Mononuclear cell (primary cell): ENCODE results near the gene KLHL35. TPM values are rescaled to one million over a fixed set of nuclear protein-coding genes. Genes with fewer than 3 reads are reported as not detected.

Experiments
- H3K27me3 ChIP-seq: 2 replicates; pipeline ENCODE4 v1.6.0; 2011; ENCODE audit warnings: low read length, control low read depth; ENCODE audit not compliant: insufficient read depth
- H3K4me1 ChIP-seq: 2 replicates; pipeline ENCODE4 v1.5.1; 2011; ENCODE audit warnings: mild to moderate bottlenecking, low read length, control low read depth; ENCODE audit not compliant: insufficient read depth
- H3K4me3 ChIP-seq: 2 replicates; pipeline ENCODE4 v1.5.1; 2011; ENCODE audit warnings: mild to moderate bottlenecking, low read length, moderate library complexity
- H3K9me3 ChIP-seq: 2 replicates; pipeline ENCODE4 v1.5.1; 2011; ENCODE audit warnings: low read depth, mild to moderate bottlenecking, control low read depth, low read length
- total RNA-seq: library from RNA; depleted of rRNA; stranded (reverse); fragments of >200 nt; gene quantifications from one replicate; pipeline ENCODE4 v1.2.3, GENCODE V29; 2012

Gene KLHL35
- total RNA-seq, 1 donor = 0.52 TPM

DNA sequence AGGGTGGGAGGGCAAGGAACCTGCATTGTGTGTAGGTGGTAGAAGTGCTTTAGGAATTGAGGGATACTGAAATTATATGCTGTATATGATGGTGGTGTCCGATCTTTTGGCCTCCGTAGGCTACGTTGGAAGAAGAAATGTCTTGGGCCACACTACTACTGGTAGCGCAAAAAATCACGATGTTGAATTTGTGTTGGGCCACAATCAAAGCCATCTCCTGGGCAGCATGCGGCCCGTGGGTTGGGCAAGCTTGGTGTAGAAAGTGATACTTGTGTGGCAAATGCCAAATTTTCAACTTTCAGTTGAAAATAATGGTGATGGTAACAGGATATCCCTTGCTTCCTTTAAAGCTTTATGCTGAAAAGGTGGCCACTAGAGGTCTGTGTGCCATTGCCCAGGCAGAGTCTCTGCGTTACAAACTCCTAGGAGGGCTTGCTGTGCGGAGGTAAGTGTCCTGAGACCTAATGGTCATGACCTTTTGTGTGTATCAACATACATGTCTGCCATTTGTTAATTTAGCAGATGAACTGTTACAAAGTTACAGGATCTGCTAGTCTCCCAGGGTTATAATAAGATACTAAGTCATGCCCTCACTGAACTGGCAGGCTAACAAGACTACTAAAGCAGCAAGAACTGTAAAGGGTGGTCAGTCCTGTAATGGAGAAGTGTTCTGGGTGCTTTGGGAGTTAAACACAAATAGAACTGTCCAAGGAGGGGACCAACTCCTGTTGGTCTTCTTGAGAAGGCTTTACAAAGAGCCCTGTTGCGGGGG, 30.8 kb downstream of the KLHL35 start:
- no peaks in the 10 kb centered on the region for H3K27me3 ChIP-seq
- H3K4me1 ChIP-seq = peaks cover 33% of the 10 kb centered on the region
- no peak overlapping the region for H3K4me3 ChIP-seq
- no peaks in the 10 kb centered on the region for H3K9me3 ChIP-seq

DNA sequence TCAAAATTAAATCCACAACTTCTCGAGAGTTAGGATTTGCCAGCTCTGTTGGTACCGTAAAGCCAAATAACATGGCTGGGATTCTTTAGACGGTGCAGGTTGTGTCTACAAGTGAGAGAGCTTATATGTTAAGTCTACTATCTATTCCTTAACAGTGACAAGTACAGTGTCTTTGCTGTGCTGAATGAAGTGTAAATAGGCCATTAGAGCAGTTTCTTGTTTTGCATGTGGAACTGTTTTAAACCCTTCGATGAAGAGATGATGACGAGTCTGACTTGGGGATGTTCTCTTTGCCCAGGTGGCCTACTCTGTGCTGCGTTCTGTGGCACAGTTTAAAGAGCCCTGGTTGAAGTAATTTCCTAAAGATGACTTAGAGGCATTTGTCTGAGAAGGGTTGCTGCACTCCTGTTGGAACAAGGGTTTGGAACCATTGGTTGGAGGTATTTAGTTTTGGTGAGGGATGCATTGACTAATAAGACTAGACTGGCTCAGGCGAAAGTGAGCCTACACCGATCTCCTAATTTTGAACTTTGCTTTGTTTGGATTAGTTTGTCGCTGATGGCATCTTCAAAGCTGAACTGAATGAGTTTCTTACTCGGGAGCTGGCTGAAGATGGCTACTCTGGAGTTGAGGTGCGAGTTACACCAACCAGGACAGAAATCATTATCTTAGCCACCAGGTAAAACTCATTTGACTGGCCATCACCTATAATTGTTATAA, 32.7 kb downstream of the KLHL35 start:
- Histone ChIP-seq H3K4me1 (peaks cover 33% of the 10 kb centered on the region), H3K9me3 (no peaks in the 10 kb centered on the region), H3K4me3 (peak overlapping the region; percentile 94), H3K27me3 (no peaks in the 10 kb centered on the region)

DNA sequence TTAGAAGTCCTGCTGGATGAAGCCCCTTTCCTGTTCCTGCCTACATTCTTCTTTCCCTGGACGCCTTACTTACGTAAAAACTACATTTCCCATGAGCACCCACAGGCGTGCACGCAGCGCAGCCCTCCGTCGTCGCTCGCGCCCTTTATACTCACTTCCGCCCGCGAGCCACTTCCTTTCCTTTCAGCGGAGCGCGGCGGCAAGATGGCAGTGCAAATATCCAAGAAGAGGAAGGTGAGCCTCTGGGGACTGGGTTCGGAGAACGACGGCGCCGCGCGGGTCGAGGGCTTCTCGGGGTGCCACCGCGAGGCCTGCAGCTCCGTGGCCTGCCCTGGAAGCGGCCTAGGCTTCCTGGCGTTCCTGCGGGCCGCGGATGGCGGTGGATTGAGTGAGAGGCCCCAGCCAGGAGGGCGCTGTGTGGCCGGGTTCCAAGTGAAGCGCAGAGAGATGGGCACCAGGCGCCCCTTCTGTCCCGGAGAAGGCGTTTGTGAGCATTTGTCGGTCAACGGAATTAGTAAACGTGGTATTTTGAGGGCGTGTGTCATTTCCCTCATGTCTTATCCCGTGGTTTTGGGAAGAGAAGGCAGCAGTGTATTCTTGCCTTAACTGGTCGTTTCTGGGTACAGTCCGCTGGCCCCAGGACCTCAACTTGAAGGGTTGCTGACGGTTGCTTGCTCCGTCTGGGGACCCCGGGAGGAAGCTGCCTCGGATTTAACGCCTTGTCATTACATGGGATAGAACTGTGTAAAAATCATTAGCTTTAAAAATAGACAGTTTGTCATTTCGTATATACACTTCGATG, 33.5 kb downstream of the KLHL35 start, which contains the start of gene RPS3:
Gene RPS3, plus strand, starts transcription at position 175 of the 802 bp plus-strand sequence. Its CDS starts 30 bp downstream, at position 205.
- Histone ChIP-seq H3K4me3 (peak within 1 kb of the TSS; percentile 94), H3K27me3 (no peaks in the 10 kb centered on the region), H3K9me3 (no peaks in the 10 kb centered on the region), H3K4me1 (peaks cover 33% of the 10 kb centered on the region)

DNA sequence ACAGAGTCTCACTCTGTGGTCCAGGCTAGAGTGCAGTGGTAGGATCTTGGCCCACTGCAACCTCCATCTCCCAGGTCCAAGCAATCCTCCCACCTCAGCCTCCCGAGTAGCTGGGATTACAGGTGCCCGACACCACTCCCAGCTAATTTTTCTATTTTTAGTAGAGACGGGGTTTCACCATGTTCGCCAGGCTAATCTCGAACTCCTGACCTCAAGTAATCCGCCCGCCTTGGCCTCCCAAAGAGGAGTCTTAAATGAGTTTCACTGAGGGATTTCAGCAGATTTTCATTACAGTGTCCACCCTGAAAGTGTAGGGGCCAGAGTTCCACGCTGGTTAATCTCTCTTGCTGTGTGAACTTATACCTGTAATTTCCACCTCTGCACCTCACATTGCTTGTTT, 34.1 kb downstream of the KLHL35 start:
- Histone ChIP-seq H3K9me3 (no peaks in the 10 kb centered on the region), H3K4me3 (no peak overlapping the region), H3K4me1 (peaks cover 33% of the 10 kb centered on the region), H3K27me3 (no peaks in the 10 kb centered on the region)

DNA sequence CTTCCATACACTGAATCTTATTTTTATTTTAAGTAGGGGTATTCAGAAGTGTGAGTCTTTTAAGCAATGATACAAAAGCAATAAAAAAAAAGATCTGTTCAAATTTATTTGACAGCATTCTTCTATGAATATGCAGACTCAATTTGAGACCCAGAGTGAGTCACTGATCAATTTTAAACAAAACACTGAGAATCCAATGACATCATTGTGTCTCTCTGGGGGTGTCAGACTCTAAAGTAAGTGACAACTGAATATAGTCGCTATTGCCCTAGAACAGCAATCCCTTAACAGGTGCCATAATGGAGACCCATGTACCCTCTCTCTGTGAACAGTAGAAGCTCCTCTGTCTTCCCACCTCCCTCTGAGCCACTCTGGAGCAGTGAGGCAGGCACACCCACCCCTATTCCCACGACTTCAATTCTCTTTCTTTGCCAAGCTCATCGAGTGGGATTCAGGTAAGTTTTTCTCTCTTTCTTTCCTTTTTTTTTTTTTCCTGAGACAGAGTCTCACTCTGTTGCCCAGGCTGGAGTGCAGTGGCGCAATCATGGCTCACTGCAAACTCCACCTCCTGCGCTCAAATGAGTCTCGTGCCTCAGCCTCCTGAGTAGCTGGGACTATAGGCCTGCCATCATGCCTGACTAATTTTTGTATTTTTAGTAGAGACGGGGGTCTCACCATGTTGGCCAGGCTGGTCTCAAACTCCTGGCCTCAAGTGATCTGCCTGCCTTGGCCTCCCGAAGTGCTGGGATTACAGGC, 38.7 kb downstream of the KLHL35 start:
- no peak overlapping the region for H3K4me3 ChIP-seq
- H3K4me1 ChIP-seq = no peaks in the 10 kb centered on the region
- no peaks in the 10 kb centered on the region for H3K9me3 ChIP-seq
- H3K27me3 ChIP-seq = no peaks in the 10 kb centered on the region

DNA sequence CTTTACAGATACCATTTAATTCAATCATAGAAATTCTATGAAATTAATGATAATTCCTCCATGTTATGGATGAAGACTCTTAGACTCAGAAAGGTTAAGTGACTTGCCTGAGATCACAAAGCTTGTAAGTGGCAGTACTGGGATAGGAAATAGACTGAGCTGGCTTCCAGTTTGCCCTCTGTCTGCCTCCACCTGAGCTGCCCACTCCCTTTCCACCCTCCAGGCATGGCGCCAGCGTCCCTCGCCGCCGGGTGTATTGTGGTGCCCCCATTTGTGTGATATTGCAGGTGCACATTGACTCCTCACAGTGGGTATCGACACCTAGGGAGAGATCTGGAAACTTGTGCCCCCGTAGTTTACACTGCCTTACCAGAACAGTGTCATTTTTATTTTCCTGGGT, 43.1 kb downstream of the KLHL35 start:
- no peaks in the 10 kb centered on the region for H3K9me3 ChIP-seq
- H3K27me3 ChIP-seq = no peaks in the 10 kb centered on the region
- no peak overlapping the region for H3K4me3 ChIP-seq
- peaks cover 6% of the 10 kb centered on the region for H3K4me1 ChIP-seq

DNA sequence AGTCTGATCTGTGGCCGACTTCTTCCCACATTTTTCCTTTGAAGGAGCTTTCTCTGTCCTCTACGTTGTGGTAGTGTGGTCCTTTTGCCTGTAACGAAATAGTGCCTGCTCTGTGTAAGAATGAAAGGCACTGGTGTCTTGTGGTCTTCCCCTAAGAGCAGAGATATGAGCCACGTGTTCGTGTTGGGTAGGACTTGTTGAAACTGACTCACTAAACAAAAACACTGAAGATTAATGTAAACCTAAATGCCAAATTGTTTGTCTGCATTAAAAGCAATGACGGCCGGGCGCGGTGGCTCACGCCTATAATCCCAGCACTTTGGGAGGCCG, 43.8 kb downstream of the KLHL35 start:
- H3K4me1 ChIP-seq = peaks cover 10% of the 10 kb centered on the region
- no peaks in the 10 kb centered on the region for H3K9me3 ChIP-seq
- no peaks in the 10 kb centered on the region for H3K27me3 ChIP-seq
- no peak overlapping the region for H3K4me3 ChIP-seq

DNA sequence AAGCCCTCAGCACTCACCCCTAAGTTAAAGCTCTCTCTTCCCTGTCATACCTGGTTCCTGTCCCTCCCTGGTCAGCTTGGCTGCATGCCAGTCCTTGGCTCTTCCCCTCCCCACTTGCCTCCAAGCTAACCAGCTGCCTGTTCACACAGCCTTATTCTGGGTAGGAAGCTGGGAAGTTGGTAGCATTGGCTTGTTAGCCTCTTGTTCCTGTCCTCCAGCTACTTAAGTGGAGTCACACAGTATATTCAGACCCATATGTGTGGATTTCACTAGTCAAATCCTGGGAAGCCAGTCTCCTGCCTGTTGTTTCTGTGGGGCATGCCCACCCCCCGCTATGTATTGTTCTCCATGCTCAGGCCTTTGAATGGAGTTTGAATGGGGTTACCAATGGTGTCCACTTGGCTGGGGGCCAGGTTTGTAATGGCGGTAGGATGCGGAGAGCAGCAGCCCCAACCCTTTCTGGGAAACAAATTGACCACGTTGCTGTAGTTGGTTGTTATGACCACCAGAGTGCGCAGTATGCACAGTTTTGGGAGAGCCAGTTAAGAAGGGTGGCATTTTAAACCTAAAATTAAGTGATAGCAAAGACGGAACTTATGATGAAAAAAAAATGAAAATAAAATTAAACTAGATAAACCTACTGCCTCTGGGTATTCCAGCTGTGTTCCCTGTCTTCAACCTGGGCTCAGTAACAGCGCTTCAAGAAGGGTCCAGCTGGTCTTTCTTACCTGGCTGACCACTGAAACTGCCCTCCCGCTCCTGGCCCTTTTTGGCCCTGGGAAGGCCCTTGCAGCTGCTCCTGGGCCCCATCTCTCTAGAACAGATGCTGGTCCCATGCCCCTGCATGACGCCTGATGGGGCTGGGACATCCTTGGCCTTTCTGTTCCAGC, 44.4 kb downstream of the KLHL35 start:
- no peaks in the 10 kb centered on the region for H3K27me3 ChIP-seq

DNA sequence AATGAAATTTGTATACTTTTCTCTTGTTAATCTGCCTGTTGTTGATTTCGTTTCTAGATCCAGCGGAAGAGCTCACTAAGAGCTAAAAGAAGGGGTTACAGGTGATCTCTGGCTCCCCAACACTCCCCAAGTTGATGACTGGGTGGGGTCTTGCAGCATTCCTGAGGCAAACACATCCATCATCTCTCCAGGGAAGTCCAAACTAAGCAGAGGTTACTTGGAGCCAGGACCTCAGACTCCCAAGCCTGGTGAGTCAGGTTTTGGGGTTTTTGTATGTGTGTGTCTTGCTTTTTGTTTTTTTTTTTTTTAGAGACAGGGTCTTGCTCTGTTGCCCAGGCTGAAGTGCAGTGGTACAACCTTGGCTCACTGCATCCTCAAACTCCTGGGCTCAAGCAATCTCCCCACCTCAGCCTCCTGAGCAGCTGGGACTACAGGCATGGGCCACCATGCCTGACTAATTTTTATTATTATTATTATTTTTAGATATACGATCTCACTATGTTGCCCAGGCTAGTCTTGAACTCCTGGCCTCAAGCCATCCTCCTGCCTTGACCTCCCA, 45.2 kb downstream of the KLHL35 start:
- H3K4me1 ChIP-seq = peaks cover 24% of the 10 kb centered on the region
- H3K4me3 ChIP-seq = no peak overlapping the region
- H3K9me3 ChIP-seq = no peaks in the 10 kb centered on the region
- H3K27me3 ChIP-seq = no peaks in the 10 kb centered on the region

More for the DNA sequence above, 44.4 kb downstream of the KLHL35 start:
- Histone ChIP-seq H3K9me3 (no peaks in the 10 kb centered on the region), H3K4me1 (peaks cover 16% of the 10 kb centered on the region), H3K4me3 (no peak overlapping the region)

DNA sequence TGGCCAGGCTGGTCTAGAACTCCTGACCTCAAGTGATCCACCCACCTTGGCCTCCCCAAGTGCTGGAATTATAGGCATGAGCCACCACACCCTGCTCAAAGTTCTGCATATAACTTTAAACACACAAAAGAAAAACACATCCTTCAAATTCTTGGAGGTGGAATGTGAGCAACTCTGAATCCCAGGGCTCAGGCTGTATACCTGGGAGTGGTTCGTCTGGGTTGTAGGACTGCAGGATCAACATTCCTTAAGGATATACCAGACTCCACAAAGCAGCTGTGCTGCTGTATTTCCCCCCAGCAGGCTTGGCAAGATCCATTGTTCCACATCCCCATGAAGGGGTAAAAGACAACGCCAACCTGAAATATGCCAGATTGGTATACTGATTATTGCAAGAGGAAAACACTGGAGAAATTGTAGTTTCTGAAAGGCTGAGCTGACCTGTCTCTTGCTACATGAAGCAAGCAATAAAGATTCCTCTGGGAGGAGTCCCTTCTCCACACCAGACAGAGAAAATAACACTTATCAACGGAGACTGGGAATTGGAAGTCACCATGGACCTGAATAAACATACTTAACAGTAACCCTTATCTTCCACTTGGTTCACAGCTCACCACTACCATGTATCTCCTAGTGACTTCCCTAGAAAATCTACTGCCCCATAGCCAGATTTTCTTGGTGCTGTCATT, 45.9 kb downstream of the KLHL35 start:
- H3K4me3 ChIP-seq = no peak overlapping the region
- no peaks in the 10 kb centered on the region for H3K27me3 ChIP-seq
- H3K4me1 ChIP-seq = peaks cover 31% of the 10 kb centered on the region
- no peaks in the 10 kb centered on the region for H3K9me3 ChIP-seq

DNA sequence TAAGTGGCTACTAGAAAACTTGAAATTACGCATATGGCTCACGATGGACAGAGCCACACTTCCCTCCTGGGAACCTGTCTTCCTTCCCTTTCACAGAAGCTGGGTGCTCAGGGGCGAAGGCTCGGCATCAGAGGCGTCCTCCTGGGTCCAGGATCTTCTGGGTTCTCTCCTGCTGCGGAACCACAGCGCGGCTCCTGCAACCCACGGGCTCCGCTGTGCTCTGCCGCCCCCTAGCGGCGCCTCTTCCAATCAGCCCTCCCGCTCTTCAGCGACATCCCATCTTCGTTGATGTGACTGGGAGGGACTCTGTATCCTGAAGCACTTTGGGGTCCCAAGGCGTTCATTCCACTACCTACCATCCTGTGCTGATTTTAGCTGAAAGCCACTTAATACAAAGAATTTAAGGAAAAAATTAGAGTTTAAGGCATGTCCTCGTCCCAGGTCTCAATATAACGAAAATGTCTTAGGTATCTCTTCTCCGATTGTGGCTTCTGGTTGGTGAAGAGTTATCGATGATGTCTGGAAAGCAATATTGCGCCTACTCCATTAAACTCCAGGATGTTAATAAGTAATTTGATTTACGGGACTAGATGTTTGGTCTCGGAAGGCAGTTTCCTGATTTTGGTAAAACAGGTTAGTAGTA, 48.4 kb downstream of the KLHL35 start:
- Histone ChIP-seq H3K4me1 (peaks cover 48% of the 10 kb centered on the region), H3K4me3 (no peak overlapping the region)

DNA sequence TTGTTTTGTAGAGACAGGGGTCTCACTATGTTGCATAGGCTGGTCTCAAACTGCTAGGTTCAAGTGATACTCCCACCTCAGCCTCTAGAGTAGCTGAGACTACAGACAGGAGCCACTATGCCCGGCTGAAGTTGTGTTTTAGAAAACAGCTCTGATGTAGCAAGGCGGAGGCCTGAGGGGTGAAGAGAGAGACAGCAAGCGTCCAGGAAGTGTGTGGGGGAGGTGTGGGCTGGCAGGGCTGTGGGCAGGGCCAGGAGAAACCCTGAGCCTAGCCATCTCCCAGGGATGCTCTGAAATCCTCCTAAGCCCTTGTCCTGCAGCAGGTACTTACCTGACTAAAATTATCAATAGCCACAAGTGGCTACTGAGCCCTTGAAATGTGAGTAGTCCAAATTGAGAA, 49.8 kb downstream of the KLHL35 start:
- Histone ChIP-seq H3K4me3 (no peak overlapping the region), H3K9me3 (no peaks in the 10 kb centered on the region), H3K27me3 (no peaks in the 10 kb centered on the region), H3K4me1 (peaks cover 43% of the 10 kb centered on the region)

More for the DNA sequence above, 48.4 kb downstream of the KLHL35 start:
- no peaks in the 10 kb centered on the region for H3K27me3 ChIP-seq
- H3K9me3 ChIP-seq = no peaks in the 10 kb centered on the region
